ENCODE data around the gene ATP8A1.

The ATP8A1 gene

GRCh38 chr4:42359711-42360110 lies 297.2 kb downstream of the ATP8A1 start:
- no peak for DNase-seq
